HEK293 (cell line): ENCODE data around the gene DHRS7B.

Experiments
- ATF2 ChIP-seq: fragments of 450-650 bp; formaldehyde crosslinking; IDR thresholded peaks from 2 replicates; pipeline ENCODE4 v1.5.1; 2016; ENCODE audit warnings: missing biosample characterization, missing genetic modification characterization, low read depth
- CTCF ChIP-seq: fragments of 450-650 bp; formaldehyde crosslinking; IDR thresholded peaks from 2 replicates; pipeline ENCODE4 v1.5.1; 2016; ENCODE audit warnings: missing biosample characterization, missing genetic modification characterization
- IKZF3 ChIP-seq: fragments of 450-650 bp; IDR thresholded peaks from 2 replicates; pipeline ENCODE4 v1.5.0; 2018; ENCODE audit warnings: missing biosample characterization, mild to moderate bottlenecking, missing genetic modification characterization, moderate library complexity
- TSHZ1 ChIP-seq: fragments of 450-650 bp; formaldehyde crosslinking; IDR thresholded peaks from 2 replicates; pipeline ENCODE4 v1.5.1; 2016; ENCODE audit warnings: missing biosample characterization, missing genetic modification characterization, borderline replicate concordance
- ZBTB10 ChIP-seq: fragments of 450-650 bp; formaldehyde crosslinking; IDR thresholded peaks from 2 replicates; pipeline ENCODE4 v1.5.1; 2016; ENCODE audit warnings: missing biosample characterization, missing genetic modification characterization
- ZFP3 ChIP-seq: fragments of 450-650 bp; formaldehyde crosslinking; IDR thresholded peaks from 2 replicates; pipeline ENCODE4 v1.5.1; 2016; ENCODE audit warnings: low read depth, missing biosample characterization, missing genetic modification characterization
- ZNF555 ChIP-seq: fragments of 450-650 bp; formaldehyde crosslinking; conservative IDR thresholded peaks from 2 replicates; pipeline ENCODE4 v1.5.1; 2017; ENCODE audit warnings: missing biosample characterization, mild to moderate bottlenecking, missing genetic modification characterization, inconsistent platforms

GRCh38 chr17:21162394-21162775, 35.6 kb downstream of the DHRS7B start:
- TF ChIP-seq CTCF (tag by site-specific recombination) (no peak), ZNF555 (tag by site-specific recombination) (no peak), ATF2 (no peak), TSHZ1 (no peak), ZBTB10 (tag by site-specific recombination) (no peak), ZFP3 (tag by site-specific recombination) (no peak), IKZF3 (tag by site-specific recombination) (no peak)
